ENCODE results near the gene PAFAH1B2.
A peak's percentile ranks its signal among the peaks of the same experiment; 100 is the strongest.
"Not testable (repeated sequence)": the region's sequence is repeated elsewhere in the genome, so short reads cannot be mapped to it uniquely, and the experiment has no call there.

Gene PAFAH1B2

DNA sequence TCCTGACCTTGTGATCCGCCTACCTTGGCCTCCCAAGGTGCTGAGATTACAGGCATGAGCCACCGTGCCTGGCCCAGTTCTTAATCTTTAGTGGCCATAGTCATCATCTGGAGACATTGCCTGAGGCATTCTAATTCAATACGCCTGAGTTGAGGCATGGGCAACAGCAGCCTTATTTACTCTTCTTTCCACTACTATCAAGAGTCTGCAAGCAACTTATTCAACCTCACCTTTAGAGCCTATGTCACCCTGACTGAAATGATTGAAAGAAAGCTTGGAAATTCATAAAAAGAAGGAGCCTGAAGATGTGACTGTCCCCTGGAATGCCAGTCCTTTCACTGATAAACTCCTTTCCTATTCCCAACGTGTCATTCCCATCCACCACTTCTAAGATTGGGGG is 15.8 kb upstream of the PAFAH1B2 start:
- no peak for DNase-seq

- DNase-seq, result not testable (repeated sequence)
Measured at GRCh38 chr11:117130396-117130795, 13.7 kb upstream of the PAFAH1B2 start.

DNA sequence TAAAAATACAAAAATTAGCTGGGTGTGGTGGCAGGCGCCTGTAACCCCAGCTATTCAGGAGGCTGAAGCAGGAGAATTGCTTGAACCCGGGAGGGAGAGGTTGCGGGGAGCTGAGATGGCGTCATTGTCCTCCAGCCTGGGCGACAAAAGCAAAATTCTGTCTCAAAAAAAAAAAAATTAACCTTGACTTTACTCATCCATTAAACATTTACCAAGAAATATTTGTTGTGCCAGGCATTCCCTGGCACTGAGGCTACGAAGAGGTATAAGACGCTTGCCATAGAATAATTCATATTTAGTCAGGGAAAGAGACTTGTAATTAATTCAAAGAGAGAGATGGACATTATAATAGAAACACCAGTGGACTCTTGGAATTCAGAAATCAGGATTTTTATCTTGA is 13.2 kb upstream of the PAFAH1B2 start:
- DNase-seq, result no peak

- no peak for DNase-seq
Measured at GRCh38 chr11:117134431-117134830, 9.7 kb upstream of the PAFAH1B2 start.

DNA sequence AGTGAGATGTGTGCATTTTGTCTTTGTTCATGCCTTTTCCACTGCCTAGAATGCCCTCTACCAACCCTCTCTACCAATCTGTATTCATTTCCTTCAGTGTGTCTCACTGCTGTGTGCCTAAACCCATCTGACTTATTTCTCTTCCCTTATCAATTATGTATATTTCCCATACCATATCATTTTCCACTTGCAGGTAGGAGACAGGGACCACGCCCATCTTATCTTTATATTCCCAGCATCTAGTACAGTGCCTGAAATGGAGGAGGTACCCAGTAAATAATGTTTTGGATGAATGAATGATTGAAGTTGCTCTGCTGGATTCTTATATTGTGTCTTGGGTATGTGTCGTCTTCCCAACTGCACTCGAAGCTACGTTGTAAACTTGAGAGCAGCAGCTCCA is 9.1 kb upstream of the PAFAH1B2 start:
- not testable (repeated sequence) for DNase-seq

DNA sequence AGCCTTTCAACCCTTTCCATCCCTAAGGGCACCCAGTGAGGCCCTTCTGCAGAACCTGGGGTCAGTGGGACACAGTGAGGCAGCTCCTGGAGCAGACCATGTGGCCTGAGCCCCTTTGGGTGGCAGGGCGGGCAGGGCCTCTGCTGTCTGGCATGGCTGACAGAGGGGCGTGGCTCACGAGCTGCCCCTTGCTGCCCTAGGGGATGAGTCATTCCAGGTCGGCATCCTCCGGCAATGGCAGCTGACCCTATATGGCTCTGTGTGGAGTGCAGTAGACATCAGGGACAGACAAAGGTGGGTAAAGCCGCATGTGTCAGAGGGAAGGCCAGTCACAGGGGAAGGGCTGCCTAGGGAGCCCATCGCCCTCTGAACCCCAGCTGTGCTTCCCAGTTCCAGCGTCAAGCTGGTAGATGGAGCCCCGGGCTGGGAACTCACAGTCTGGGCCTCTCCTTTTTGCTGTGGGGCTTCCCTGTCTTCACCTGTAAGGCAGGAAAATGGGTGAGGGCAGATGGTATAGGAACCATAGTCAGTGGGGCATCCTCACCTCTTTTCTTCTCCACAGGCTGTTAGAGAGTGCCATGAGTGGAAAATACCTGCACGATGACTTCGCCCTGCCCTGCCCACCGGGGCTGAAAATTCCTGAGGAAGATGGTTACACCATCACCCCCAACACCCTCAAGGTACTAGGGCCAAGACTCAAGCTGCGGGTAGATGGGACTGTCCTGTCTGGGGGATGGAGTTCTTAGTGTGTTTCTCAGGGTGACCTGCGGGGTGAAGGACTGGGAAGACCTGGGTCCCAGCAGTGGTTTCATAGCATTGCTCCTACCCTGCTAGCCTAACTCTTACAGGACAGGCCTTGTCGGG is 6.6 kb upstream of the PAFAH1B2 start:
- DNase-seq, result not testable (repeated sequence)

- DNase-seq, result peak; percentile 53
Measured at GRCh38 chr11:117143390-117143789, 697 bp upstream of the PAFAH1B2 start.

- DNase-seq, result no peak
Measured at GRCh38 chr11:117144477-117145392, 648 bp downstream of the PAFAH1B2 start.

DNA sequence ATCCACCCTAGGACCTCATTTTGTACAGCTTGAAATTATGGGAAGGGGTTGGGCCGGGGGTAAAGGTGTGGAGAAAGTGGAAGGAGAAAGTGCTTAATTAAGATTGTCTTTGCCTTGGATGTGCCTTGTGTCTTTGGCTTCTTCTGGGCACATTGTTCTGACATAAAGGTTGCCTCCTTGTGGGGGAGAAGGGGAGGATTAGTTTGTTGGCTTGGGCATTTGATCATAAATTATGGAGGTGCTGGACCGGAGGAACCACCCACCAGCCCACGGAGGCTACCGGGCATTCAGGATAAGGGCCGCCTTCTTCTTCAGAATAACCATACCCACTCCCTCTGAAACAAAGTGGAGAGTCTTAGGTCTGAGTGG is 1.3 kb downstream of the PAFAH1B2 start:
- DNase-seq, result no peak

DNA sequence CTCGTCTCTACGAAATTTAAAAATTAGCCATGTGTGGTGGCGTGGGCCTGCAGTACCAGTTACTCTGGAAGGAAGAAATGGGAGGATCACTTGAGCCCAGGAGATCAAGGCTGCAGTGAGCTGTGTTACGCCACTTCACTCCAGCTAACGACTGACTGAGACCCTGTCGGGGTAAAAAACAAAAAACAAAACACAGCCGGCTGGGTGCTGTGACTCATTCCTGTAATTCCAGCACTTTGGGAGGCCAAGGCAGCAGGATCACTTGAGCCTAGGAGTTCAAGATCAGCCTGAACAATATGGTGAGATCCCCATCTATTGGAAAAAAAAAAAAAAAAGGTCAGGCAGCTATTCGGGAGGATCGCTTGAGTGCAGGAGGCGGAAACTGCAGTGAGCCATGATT is 2.4 kb downstream of the PAFAH1B2 start:
- DNase-seq, result no peak

DNA sequence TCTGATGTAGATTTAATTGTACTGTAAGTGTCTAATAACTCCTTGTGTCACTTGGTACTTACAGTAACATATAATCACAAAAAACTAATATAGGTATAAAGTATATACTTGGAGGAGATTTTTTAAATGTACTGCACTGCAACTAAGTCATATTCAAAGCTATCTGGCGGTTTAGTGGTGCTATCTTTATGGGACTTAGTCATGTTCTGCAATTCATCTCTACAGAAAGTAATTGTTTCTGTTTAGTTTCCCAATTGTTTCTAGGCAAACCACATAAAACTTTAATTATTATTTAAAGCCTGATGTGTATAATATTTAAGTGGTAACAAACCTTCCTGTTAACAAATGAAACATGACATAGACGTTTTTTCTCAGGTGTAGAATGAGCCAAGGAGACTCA is 8.0 kb downstream of the PAFAH1B2 start:
- no peak for DNase-seq

GRCh38 chr11:117154468-117154867 is 10.4 kb downstream of the PAFAH1B2 start:
- no peak for DNase-seq

GRCh38 chr11:117157507-117157906 is 13.4 kb downstream of the PAFAH1B2 start:
- DNase-seq, result no peak

DNA sequence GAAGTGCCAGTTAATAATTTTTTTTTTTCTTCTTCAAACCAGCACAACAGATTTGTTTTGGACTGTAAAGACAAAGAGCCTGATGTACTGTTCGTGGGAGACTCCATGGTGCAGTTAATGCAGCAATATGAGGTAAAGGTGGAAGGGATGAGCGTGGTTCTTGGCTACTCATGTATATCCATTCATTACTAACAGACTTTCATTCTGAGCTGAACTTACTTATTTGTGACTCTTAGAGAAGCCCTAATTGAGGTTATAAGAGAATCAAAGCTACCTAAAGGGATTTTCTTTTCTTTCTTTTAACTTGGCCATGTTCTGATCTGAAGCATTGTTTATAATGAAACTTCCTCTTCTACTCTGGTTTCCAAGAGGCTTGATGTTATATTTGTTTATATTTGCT is 15.8 kb downstream of the PAFAH1B2 start:
- no peak for DNase-seq

DNA sequence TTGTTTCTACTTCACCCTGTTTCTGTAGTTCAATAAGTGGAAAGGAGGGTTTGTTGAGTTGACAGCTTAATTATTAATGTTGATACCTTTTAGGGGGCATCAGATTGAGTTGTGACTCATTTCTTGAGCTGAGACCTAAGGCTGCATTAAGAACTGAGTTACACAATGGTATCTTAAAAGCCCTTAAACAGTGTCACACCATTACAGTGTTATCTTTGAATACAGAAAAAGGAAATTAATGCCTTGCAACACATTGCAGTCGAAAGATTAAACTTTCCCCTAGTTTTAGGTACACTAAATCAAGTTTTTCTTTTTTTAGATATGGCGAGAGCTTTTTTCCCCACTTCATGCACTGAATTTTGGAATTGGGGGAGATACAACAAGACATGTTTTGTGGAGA is 16.7 kb downstream of the PAFAH1B2 start:
- no peak for DNase-seq

DNA sequence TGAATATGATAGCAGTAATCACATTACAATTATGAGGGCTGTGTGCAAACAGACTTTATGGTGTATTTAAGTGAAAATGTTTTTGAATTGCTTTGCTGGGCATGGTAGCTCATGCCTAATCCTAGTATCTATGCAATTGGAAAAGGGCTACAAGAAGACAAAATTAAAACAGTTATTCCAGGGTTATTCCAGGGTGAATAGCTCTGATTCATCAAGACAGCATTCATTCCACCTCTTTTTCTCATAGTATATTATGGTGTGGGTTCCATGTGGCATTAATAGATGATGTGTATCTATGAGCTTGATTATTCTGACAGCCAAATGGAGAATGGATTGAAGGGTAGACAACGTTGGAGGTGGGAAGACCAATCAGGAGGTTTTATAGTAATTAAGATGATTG is 22.4 kb downstream of the PAFAH1B2 start:
- no peak for DNase-seq

DNA sequence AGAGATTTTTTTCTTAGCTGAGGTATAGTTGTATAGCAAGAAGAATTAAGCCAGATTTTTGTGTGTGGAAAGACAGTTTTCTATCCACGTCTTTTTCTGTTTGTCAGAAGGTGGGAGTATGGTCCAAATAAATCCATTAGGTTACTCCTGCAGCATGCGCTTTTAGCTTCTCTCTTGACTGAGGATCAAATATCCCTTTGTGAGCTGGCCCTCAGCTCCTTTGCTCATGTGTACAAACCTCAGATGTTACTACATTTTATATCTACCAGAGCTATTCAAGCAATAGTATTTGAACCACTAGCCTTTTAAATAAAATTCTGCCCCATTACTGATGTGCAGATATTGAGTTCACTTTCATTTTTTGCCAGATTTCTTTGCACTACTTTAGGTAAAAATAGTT is 25.6 kb downstream of the PAFAH1B2 start:
- DNase-seq, result no peak

GRCh38 chr11:117170210-117170609 is 26.1 kb downstream of the PAFAH1B2 start:
- no peak for DNase-seq

DNA sequence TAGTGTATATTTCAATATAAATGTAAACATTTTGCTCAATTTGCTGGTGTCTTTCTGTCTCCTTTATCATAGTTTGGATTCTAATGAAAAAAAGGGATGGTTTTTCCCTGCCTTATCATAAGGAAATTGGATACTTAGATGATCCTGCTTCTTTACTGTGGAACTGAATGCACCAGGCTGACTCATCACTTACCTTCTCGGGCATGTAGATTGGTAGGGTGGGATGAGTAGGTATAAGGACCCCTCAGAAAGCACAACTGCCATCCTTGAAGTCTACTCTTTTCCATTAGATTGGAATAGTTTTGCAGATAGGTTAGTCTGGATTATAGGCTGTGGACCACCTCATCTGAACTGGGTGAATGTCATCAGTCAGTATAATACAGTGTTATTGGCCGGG is 26.9 kb downstream of the PAFAH1B2 start:
- no peak for DNase-seq

- no peak for DNase-seq
Measured at GRCh38 chr11:117171404-117172061, 27.4 kb downstream of the PAFAH1B2 start.

DNA sequence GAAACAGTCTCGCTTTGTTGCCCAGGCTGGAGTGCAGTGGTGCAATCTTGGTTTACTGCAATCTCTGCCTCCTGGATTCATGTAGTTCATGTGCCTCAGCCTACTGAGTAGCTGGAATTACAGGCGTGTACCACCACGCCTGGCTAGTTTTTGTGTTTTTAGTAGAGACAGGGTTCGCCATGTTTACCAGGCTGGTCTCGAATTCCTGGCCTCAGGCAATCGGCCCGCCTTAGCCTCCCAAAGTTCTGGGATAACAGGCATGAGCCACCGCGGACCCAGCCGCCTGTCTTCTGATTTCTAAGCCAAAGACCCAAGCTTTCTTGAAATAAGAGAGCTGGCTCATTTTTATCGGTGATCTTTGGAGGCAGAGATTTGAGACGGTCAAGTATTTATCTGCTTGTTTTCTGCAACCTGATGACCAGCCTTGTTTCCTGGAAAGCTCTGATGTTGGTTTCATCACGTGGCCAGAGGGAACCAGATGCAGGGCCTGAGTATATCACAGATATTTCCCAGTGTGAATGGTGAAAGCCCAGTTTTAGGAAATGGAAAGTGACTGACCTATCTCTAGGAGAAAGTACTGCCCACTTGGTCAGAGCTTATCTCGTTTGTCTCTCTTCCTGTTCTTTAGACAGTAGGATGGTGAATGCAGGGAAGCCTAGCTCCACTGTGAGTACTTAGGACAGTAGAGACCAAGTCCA is 28.8 kb downstream of the PAFAH1B2 start:
- no peak for DNase-seq

DNA sequence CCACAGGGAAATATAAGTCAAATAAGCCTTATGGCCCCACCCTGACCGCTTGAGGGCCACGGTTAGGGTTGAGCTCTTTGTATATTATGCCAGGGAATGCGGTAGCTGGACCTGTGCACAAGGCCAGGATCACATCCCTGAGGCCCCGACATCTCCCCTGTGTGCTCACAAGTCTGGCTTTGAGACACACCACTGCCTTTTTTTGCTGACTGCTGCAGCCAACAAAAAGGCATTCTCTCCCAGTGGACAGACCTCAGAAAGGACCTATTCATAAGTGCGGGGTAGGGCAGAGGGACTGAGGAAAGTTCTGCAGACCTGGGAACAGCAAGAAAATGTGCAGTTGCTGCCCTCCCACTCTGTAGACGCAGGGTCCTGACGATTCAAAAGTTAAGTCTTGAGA is 31.0 kb downstream of the PAFAH1B2 start:
- DNase-seq, result no peak

DNA sequence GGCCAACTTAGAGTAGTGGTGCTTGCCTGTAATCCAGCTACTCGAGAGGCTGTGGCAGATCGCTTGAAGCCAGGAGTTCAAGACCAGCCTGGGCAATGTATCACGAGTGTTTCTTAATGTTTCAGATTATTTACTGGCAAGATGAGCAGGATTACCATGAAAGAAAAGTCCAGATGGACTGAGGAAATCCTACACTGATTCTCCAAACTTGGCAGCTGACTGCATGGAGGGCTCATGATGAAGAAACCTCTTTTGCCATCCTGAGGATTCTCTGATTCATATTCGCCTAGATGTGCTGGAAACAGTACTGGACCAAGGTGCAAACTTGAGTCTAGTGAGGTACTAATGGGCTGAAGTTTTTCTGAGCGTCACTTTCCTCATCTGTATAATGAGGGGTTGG is 31.7 kb downstream of the PAFAH1B2 start:
- DNase-seq, result no peak
